HEK293 (cell line): Measurements from ENCODE around the gene SH3BGR.

Source experiments
- CTCF ChIA-PET: fragments of 350-600 bp; formaldehyde crosslinking; extraction: SDS; loops from one replicate; lab custom pipeline; 2021; ENCODE audit warnings: antibody characterized with exemption; lab: Yijun Ruan, JAX
- POLR2A ChIA-PET: fragments of 300-600 bp; formaldehyde crosslinking; extraction: SDS; loops from one replicate; lab custom pipeline; 2020; ENCODE audit warnings: antibody characterized with exemption, inconsistent platforms; lab: Yijun Ruan, JAX
- H3K27ac ChIP-seq: fragments of 200-500 bp; sonication (Bioruptor generic); 2 replicates; pipeline ENCODE4 v1.5.1; 2014; ENCODE audit warnings: low read depth, low read length, control low read depth, inconsistent platforms; ENCODE audit errors: extremely low read depth
- H3K36me3 ChIP-seq, 2 experiments: fragments of 200-500 bp in 1 of 2; sonication (Bioruptor generic) in 1 of 2; 1 replicate in 1 of 2; 2 replicates in 1 of 2; pipeline ENCODE4 v1.5.1; 2014 to 2017; ENCODE audit warnings: inconsistent platforms in 2 of 2, low read length in 2 of 2; ENCODE audit not compliant: control insufficient read depth in 2 of 2, insufficient read depth in 1 of 2
- H3K4me1 ChIP-seq: fragments of 200-500 bp; sonication (Bioruptor generic); 2 replicates; pipeline ENCODE4 v1.5.1; 2014; ENCODE audit warnings: mild to moderate bottlenecking, low read length, inconsistent platforms; ENCODE audit not compliant: control insufficient read depth, insufficient read depth
- H3K4me3 ChIP-seq: 2 replicates; pipeline ENCODE4 v1.5.1; 2011; ENCODE audit warnings: low read depth, mild to moderate bottlenecking, control low read depth, low read length, moderate library complexity
- H3K9me3 ChIP-seq: fragments of 200-500 bp; sonication (Bioruptor generic); 2 replicates; pipeline ENCODE4 v1.5.1; 2014; ENCODE audit warnings: low read depth, low read length, inconsistent platforms; ENCODE audit not compliant: control insufficient read depth, insufficient read depth
- AEBP2 ChIP-seq: fragments of 450-650 bp; formaldehyde crosslinking; IDR thresholded peaks from 2 replicates; pipeline ENCODE4 v1.5.1; 2016; ENCODE audit warnings: missing biosample characterization, missing genetic modification characterization, borderline replicate concordance
- ATF2 ChIP-seq: fragments of 450-650 bp; formaldehyde crosslinking; IDR thresholded peaks from 2 replicates; pipeline ENCODE4 v1.5.1; 2016; ENCODE audit warnings: missing biosample characterization, missing genetic modification characterization, low read depth
- HIC1 ChIP-seq: fragments of 450-650 bp; formaldehyde crosslinking; IDR thresholded peaks from 2 replicates; pipeline ENCODE4 v1.5.1; 2016; ENCODE audit warnings: missing biosample characterization, missing genetic modification characterization
- OSR2 ChIP-seq: fragments of 450-650 bp; formaldehyde crosslinking; IDR thresholded peaks from 2 replicates; pipeline ENCODE4 v1.5.1; 2016; ENCODE audit warnings: missing biosample characterization, missing genetic modification characterization
- SP3 ChIP-seq: fragments of 450-650 bp; formaldehyde crosslinking; IDR thresholded peaks from 2 replicates; pipeline ENCODE4 v1.5.1; 2016; ENCODE audit warnings: missing biosample characterization, missing genetic modification characterization
- ZBTB1 ChIP-seq: fragments of 450-650 bp; formaldehyde crosslinking; IDR thresholded peaks from 2 replicates; pipeline ENCODE4 v1.5.1; 2016; ENCODE audit warnings: missing biosample characterization, missing genetic modification characterization
- ZBTB10 ChIP-seq: fragments of 450-650 bp; formaldehyde crosslinking; IDR thresholded peaks from 2 replicates; pipeline ENCODE4 v1.5.1; 2016; ENCODE audit warnings: missing biosample characterization, missing genetic modification characterization
- ZBTB17 ChIP-seq: fragments of 450-650 bp; formaldehyde crosslinking; IDR thresholded peaks from 2 replicates; pipeline ENCODE4 v1.5.1; 2016; ENCODE audit warnings: missing biosample characterization, missing genetic modification characterization
- ZBTB21 ChIP-seq: fragments of 450-650 bp; formaldehyde crosslinking; IDR thresholded peaks from 2 replicates; pipeline ENCODE4 v1.5.1; 2017; ENCODE audit warnings: missing biosample characterization, missing genetic modification characterization
- ZBTB26 ChIP-seq: fragments of 450-650 bp; formaldehyde crosslinking; optimal IDR thresholded peaks from 2 replicates; pipeline ENCODE3; 2016; ENCODE audit warnings: missing biosample characterization, mild to moderate bottlenecking, missing genetic modification characterization
- ZFP3 ChIP-seq: fragments of 450-650 bp; formaldehyde crosslinking; IDR thresholded peaks from 2 replicates; pipeline ENCODE4 v1.5.1; 2016; ENCODE audit warnings: low read depth, missing biosample characterization, missing genetic modification characterization
- ZNF140 ChIP-seq: fragments of 450-650 bp; formaldehyde crosslinking; IDR thresholded peaks from 2 replicates; pipeline ENCODE4 v1.5.1; 2016; ENCODE audit warnings: missing biosample characterization, missing genetic modification characterization
- ZNF155 ChIP-seq: fragments of 450-650 bp; formaldehyde crosslinking; IDR thresholded peaks from 2 replicates; pipeline ENCODE4 v1.5.1; 2016; ENCODE audit warnings: missing biosample characterization, missing genetic modification characterization
- ZNF214 ChIP-seq: fragments of 450-650 bp; formaldehyde crosslinking; IDR thresholded peaks from 2 replicates; pipeline ENCODE4 v1.5.1; 2017; ENCODE audit warnings: missing biosample characterization, mild to moderate bottlenecking, missing genetic modification characterization, borderline replicate concordance
- ZNF335 ChIP-seq: fragments of 450-650 bp; formaldehyde crosslinking; conservative IDR thresholded peaks from 2 replicates; pipeline ENCODE4 v1.5.1; 2016; ENCODE audit warnings: missing biosample characterization, missing genetic modification characterization
- ZNF394 ChIP-seq: fragments of 450-650 bp; formaldehyde crosslinking; IDR thresholded peaks from 2 replicates; pipeline ENCODE4 v1.5.1; 2016; ENCODE audit warnings: missing biosample characterization, missing genetic modification characterization, mild to moderate bottlenecking, moderate library complexity, borderline replicate concordance
- ZNF423 ChIP-seq: fragments of 450-650 bp; formaldehyde crosslinking; IDR thresholded peaks from 2 replicates; pipeline ENCODE4 v1.5.1; 2016; ENCODE audit warnings: missing biosample characterization, missing genetic modification characterization
- ZNF529 ChIP-seq: fragments of 450-650 bp; formaldehyde crosslinking; IDR thresholded peaks from 2 replicates; pipeline ENCODE4 v1.5.1; 2017; ENCODE audit warnings: missing genetic modification characterization, missing biosample characterization; ENCODE audit not compliant: insufficient replicate concordance
- ZNF677 ChIP-seq: fragments of 450-650 bp; IDR thresholded peaks from 2 replicates; pipeline ENCODE4 v1.5.0; 2018; ENCODE audit warnings: missing biosample characterization, mild to moderate bottlenecking, missing genetic modification characterization, moderate library complexity
- ZNF76 ChIP-seq: fragments of 450-650 bp; formaldehyde crosslinking; IDR thresholded peaks from 2 replicates; pipeline ENCODE4; 2016; ENCODE audit warnings: low read depth, missing biosample characterization, missing genetic modification characterization, borderline replicate concordance
- ZNF768 ChIP-seq: fragments of 450-650 bp; formaldehyde crosslinking; IDR thresholded peaks from 2 replicates; pipeline ENCODE4 v1.5.1; 2018; ENCODE audit warnings: missing biosample characterization, mild to moderate bottlenecking, missing genetic modification characterization
- ZNF776 ChIP-seq: fragments of 450-650 bp; formaldehyde crosslinking; IDR thresholded peaks from 2 replicates; pipeline ENCODE4 v1.5.0; 2017; ENCODE audit warnings: missing biosample characterization, missing genetic modification characterization, borderline replicate concordance
- ZNF777 ChIP-seq: fragments of 450-650 bp; formaldehyde crosslinking; IDR thresholded peaks from 2 replicates; pipeline ENCODE4 v1.5.1; 2017; ENCODE audit warnings: missing biosample characterization, missing genetic modification characterization, borderline replicate concordance
- ZSCAN5A ChIP-seq: fragments of 450-650 bp; formaldehyde crosslinking; IDR thresholded peaks from 2 replicates; pipeline ENCODE4 v1.5.1; 2016; ENCODE audit warnings: missing biosample characterization, missing genetic modification characterization

Gene SH3BGR

GRCh38 chr21:39555911-39556590, 104.3 kb downstream of the SH3BGR start:
- ChIA-PET CTCF (interaction anchor here (1.2 kb wide), 1 partner anchor 156 kb away, joined by 3 read pairs; no protein-coding TSS in a partner anchor), POLR2A (no interaction called here)
- Histone ChIP-seq H3K4me1 (no peaks in the 10 kb centered on the region), H3K27ac (no peak overlapping the region), H3K36me3 (no peaks in the 10 kb centered on the region), H3K4me3 (no peak overlapping the region), H3K9me3 (no peaks in the 10 kb centered on the region)
- TF ChIP-seq ATF2 (tag by site-specific recombination) (no peak), ZNF529 (tag by site-specific recombination) (no peak), ZNF76 (tag by site-specific recombination) (no peak), ZNF776 (tag by site-specific recombination) (no peak), ZFP3 (tag by site-specific recombination) (no peak), ZBTB10 (no peak), ZBTB17 (tag by site-specific recombination) (no peak), OSR2 (tag by site-specific recombination) (no peak), ZNF335 (tag by site-specific recombination) (no peak), ZSCAN5A (tag by site-specific recombination) (no peak), SP3 (no peak), ZNF140 (no peak), ZNF423 (tag by site-specific recombination) (no peak), ZNF155 (tag by site-specific recombination) (no peak), ZNF394 (tag by site-specific recombination) (no peak)

- H3K27ac ChIP-seq: no peak overlapping the region
- ChIA-PET POLR2A (no interaction called here), CTCF (no interaction called here)
- H3K36me3 ChIP-seq: no peaks in the 10 kb centered on the region
- no peak overlapping the region for H3K4me3 ChIP-seq
- no peaks in the 10 kb centered on the region for H3K9me3 ChIP-seq
- no peaks in the 10 kb centered on the region for H3K4me1 ChIP-seq
- TF ChIP-seq AEBP2 (tag by site-specific recombination) (no peak), ZBTB26 (tag by site-specific recombination) (no peak), ZNF394 (tag by site-specific recombination) (no peak), HIC1 (tag by site-specific recombination) (no peak), ZNF677 (tag by site-specific recombination) (no peak), OSR2 (tag by site-specific recombination) (no peak), ZBTB21 (no peak), ZNF768 (tag by site-specific recombination) (no peak), ZBTB1 (no peak), ZNF777 (tag by site-specific recombination) (no peak), ZNF214 (tag by site-specific recombination) (no peak)
Observed at GRCh38 chr21:39559511-39559910, 107.7 kb downstream of the SH3BGR start.
